Mesothelial cell of epicardium (in vitro differentiated cells): ENCODE results near the gene DOCK8. TPM values are rescaled to one million over a fixed set of nuclear protein-coding genes. Genes with fewer than 3 reads are reported as not detected.
A peak's percentile ranks its signal among the peaks of the same experiment; 100 is the strongest.

Experiments
- DNase-seq, 2 experiments: peaks; one replicate each; pipeline ENCODE4 v3.0.0; 2021; ENCODE audit warnings: low spot score in 2 of 2; ENCODE audit not compliant: unreplicated experiment in 2 of 2
- H3K27ac Mint-ChIP-seq: 2 replicates; pipeline ENCODE4 v1.8.0; 2021; ENCODE audit warnings: mixed read lengths
- H3K27me3 Mint-ChIP-seq: 2 replicates; pipeline ENCODE4 v1.8.0; 2021; ENCODE audit warnings: low read depth, mixed read lengths
- H3K36me3 Mint-ChIP-seq: 2 replicates; pipeline ENCODE4 v1.8.0; 2021; ENCODE audit warnings: mixed read lengths
- H3K4me1 Mint-ChIP-seq: 2 replicates; pipeline ENCODE4 v1.8.0; 2021; ENCODE audit warnings: mixed read lengths
- H3K4me3 Mint-ChIP-seq: 2 replicates; pipeline ENCODE4 v1.8.0; 2021; ENCODE audit warnings: mild to moderate bottlenecking, moderate library complexity, mixed read lengths
- H3K9me3 Mint-ChIP-seq: 2 replicates; pipeline ENCODE4 v1.8.0; 2021; ENCODE audit warnings: mixed read lengths
- CTCF ChIP-seq: fragments of 200-600 bp; sonication (generic); IDR thresholded peaks from one replicate; pipeline ENCODE4 v1.5.0; 2021; ENCODE audit warnings: antibody characterized with exemption; ENCODE audit not compliant: unreplicated experiment
- total RNA-seq: library from RNA; stranded (reverse); gene quantifications from 3 replicates; pipeline ENCODE4 v1.2.1, GENCODE V29; 2021

Gene DOCK8
- total RNA-seq, 1 donor from 2014 or later, result 8.9 TPM

DNA sequence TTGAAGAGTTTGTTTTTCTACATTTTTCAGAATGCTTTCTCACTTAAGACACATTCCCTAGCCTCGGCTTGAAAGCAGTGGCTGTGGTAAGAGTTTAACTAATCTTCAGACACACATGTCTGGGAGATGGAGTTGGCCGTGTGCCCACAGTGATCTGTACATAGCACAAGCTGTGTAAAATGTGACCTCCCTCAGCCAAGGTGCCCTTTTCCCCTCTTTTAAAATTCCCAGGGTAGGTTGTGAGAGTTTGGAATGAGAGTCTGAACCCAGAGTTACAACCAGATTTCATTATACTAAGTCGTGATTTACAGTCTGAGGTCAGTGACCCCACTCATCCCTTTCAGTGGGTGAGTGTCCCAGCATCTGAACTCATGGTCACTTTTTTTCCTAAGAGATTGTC is 230.4 kb downstream of the DOCK8 start:
- DNase-seq, result peak in 1 of 2 experiments; percentile 40
- Mint-ChIP-seq H3K27ac (peak overlapping the region; percentile 85), H3K4me1 (peaks cover 11% of the 10 kb centered on the region), H3K36me3 (peaks cover 27% of the 10 kb centered on the region), H3K27me3 (no peaks in the 10 kb centered on the region), H3K4me3 (no peak overlapping the region), H3K9me3 (peaks cover 3% of the 10 kb centered on the region)
- no peak for TF ChIP-seq CTCF

GRCh38 chr9:446074-446699 is 231.5 kb downstream of the DOCK8 start:
- no peak for TF ChIP-seq CTCF
- Mint-ChIP-seq H3K36me3 (peaks cover 31% of the 10 kb centered on the region), H3K4me1 (peaks cover 11% of the 10 kb centered on the region), H3K27ac (no peak overlapping the region), H3K9me3 (peaks cover 3% of the 10 kb centered on the region), H3K4me3 (no peak overlapping the region), H3K27me3 (no peaks in the 10 kb centered on the region)
- no peak for DNase-seq

GRCh38 chr9:447230-448025 is 232.8 kb downstream of the DOCK8 start:
- H3K27ac Mint-ChIP-seq, result no peak overlapping the region
- H3K4me1 Mint-ChIP-seq, result peaks cover 11% of the 10 kb centered on the region
- no peak overlapping the region for H3K4me3 Mint-ChIP-seq
- H3K27me3 Mint-ChIP-seq, result no peaks in the 10 kb centered on the region
- no peak for DNase-seq
- TF ChIP-seq CTCF, result no peak
- peaks cover 29% of the 10 kb centered on the region for H3K36me3 Mint-ChIP-seq
- peaks cover 3% of the 10 kb centered on the region for H3K9me3 Mint-ChIP-seq

DNA sequence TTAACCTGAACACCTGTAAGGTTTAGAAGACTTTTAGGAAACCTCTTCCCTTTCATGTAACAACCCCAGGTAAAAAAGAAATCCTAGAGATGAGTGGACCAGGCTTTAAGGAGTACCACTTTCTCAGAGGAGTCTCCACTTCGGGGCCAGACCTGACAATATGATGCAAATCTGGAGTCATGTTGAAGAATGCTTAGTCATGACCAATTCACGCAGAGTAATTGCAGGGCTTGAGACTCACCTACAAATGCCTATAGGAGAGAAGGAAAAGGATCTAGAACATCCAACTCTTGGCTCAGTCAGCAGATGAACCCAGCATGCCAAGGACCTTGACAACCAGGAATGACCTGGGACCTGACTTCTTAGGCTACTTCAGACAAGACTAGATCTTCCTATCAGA is 235.4 kb downstream of the DOCK8 start:
- Mint-ChIP-seq H3K9me3 (peaks cover 3% of the 10 kb centered on the region), H3K27ac (no peak overlapping the region), H3K27me3 (no peaks in the 10 kb centered on the region), H3K4me1 (peaks cover 5% of the 10 kb centered on the region), H3K36me3 (peaks cover 24% of the 10 kb centered on the region), H3K4me3 (no peak overlapping the region)
- TF ChIP-seq CTCF, result no peak
- DNase-seq, result no peak

- DNase-seq, result no peak
- Mint-ChIP-seq H3K4me1 (peaks cover under 1% of the 10 kb centered on the region), H3K27me3 (no peaks in the 10 kb centered on the region), H3K9me3 (peaks cover 3% of the 10 kb centered on the region), H3K4me3 (no peak overlapping the region), H3K36me3 (peaks cover 22% of the 10 kb centered on the region), H3K27ac (no peak overlapping the region)
- no peak for TF ChIP-seq CTCF
Measured at GRCh38 chr9:450561-450960, 235.9 kb downstream of the DOCK8 start.
